ENCODE results near the gene ACBD4. TPM values are rescaled to one million over a fixed set of nuclear protein-coding genes. Genes with fewer than 3 reads are reported as not detected.
A peak's percentile ranks its signal among the peaks of the same experiment; 100 is the strongest.

The ACBD4 gene
- total RNA-seq, 2 experiments from 2014 or later, result 10.0 to 12.5 TPM

GRCh38 chr17:45143094-45143670 lies 7.7 kb downstream of the ACBD4 start:
- H3K27ac Mint-ChIP-seq, result no peak overlapping the region

GRCh38 chr17:45143767-45144198 lies 8.3 kb downstream of the ACBD4 start:
- Mint-ChIP-seq H3K4me1 (ENCODE audit: low read depth) (peaks cover 34% of the 10 kb centered on the region), H3K4me3 (peak overlapping the region; percentile 25), H3K27me3 (ENCODE audit: low read depth) (no peaks in the 10 kb centered on the region), H3K9me3 (ENCODE audit: insufficient read depth) (no peaks in the 10 kb centered on the region), H3K36me3 (ENCODE audit: low read depth) (peaks cover 7% of the 10 kb centered on the region), H3K27ac (no peak overlapping the region)
- ChIA-PET POLR2A (interaction anchor here (0.9 kb wide), 1 partner anchor 29 kb away, joined by 3 read pairs; no protein-coding TSS in a partner anchor), CTCF (interaction anchor here (1.7 to 3.7 kb wide), 2 partner anchors 8 to 53 kb away, joined by 6 to 52 read pairs; partner anchors contain the start of gene ACBD4)
- ATAC-seq (no peak), DNase-seq (no peak)

More at GRCh38 chr17:45143094-45143670, 7.7 kb downstream of the ACBD4 start:
- Mint-ChIP-seq H3K27me3 (ENCODE audit: low read depth) (no peaks in the 10 kb centered on the region), H3K4me1 (ENCODE audit: low read depth) (peaks cover 34% of the 10 kb centered on the region), H3K36me3 (ENCODE audit: low read depth) (peaks cover 5% of the 10 kb centered on the region), H3K4me3 (no peak overlapping the region), H3K9me3 (ENCODE audit: insufficient read depth) (no peaks in the 10 kb centered on the region)
- ATAC-seq (no peak), DNase-seq (no peak)
- ChIA-PET POLR2A (no interaction called here), CTCF (interaction anchor here (1.7 to 3.7 kb wide), 3 partner anchors 8 to 54 kb away, joined by 6 to 52 read pairs (median 17); partner anchors contain the start of gene ACBD4)

DNA sequence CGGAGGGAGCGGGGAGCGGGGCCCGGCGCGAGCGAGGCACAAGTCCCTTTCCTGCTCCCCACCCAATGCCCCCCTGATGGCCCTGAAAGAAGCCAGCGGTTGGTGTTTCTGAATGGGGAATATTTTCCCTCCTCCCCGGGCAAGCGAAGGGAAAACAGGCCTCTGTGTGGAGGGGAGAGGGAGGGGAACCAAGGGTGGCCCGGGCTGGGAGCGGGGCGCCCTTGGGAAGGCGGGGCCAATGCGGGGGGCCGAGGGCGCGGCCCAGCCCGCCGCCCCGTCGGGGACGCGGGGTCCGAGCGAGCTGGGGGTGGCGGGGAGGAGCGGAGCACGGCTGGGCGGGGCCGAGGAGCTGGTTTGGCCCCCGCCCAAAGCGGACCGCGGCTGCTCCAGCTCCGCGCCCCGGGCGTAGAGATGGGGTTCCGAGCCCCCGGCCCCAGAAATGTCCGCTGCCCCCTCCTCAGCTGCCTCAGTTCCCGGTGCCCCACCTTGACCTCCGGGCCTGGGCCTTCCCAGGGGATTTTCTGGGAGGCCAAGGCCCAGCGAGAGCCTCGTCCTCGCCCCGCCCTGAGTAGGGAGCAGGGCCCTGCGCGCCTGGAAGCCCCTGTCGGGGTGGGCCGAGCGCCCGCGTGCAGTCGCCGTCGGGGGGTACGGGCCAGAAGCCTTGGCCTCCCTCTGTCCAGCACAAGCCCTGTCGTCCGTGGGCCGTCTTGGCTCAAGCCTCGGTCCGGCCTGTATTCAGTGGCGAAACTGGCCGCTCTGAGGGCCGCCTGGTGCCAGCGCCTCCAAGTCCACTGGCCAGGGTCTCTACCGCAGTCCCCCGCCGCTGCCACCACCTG lies 8.9 kb downstream of the ACBD4 start:
- POLR2A ChIA-PET, result interaction anchor here (0.6 to 9.4 kb wide), 3 partner anchors 9 to 28 kb away, joined by 3 to 280 read pairs (median 4); partner anchors contain the start of genes ACBD4 and HEXIM2
- peaks cover 12% of the 10 kb centered on the region for H3K36me3 Mint-ChIP-seq (ENCODE audit: low read depth)
- no peaks in the 10 kb centered on the region for H3K27me3 Mint-ChIP-seq (ENCODE audit: low read depth)
- peak overlapping the region; percentile 25 for H3K4me3 Mint-ChIP-seq
- no peak overlapping the region for H3K27ac Mint-ChIP-seq
- ATAC-seq (no peak), DNase-seq (no peak)
- H3K4me1 Mint-ChIP-seq (ENCODE audit: low read depth), result peaks cover 34% of the 10 kb centered on the region
- CTCF ChIA-PET, result interaction anchor here (1.7 to 3.7 kb wide), 2 partner anchors 9 to 53 kb away, joined by 6 to 52 read pairs; partner anchors contain the start of gene ACBD4
- H3K9me3 Mint-ChIP-seq (ENCODE audit: insufficient read depth), result no peaks in the 10 kb centered on the region

DNA sequence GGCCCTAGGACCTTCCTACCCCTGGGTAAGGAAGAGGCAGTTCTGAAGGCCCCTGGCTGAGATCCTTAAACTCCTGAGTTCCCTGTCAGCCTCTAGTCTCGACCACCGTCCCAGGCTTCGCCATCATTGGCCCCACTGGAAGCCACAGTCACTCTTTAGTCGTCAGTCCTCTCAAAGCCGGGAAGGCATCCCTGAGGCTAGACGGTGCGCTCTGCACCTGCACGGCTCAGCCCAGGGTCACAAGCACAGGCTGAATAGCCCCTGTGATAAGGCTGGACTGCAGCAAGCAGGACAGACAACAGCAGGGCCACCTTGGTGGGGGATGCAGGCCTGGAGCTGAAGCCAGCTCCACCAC lies 9.5 kb downstream of the ACBD4 start:
- no peak overlapping the region for H3K4me3 Mint-ChIP-seq
- peaks cover 34% of the 10 kb centered on the region for H3K4me1 Mint-ChIP-seq (ENCODE audit: low read depth)

DNA sequence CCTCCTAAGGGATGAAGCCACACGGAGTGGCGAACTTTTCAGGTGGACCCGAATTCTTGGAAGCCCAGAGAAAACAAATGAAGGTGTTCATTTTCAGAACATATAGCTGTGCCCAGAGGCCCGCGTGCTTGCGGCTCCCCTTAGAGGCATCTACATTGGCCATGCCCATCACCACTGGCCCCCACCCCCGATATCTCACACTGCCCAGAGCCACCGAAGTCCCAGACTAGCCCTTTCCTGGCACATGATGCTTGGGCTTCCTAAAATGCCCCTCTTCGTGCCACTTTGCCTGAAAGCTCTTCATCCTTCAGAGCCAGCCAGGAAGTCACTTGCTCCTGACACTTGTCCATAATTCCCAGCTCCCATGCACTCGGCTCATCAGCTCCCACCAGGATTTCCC lies 10.7 kb downstream of the ACBD4 start:
- Mint-ChIP-seq H3K36me3 (ENCODE audit: low read depth) (peaks cover 26% of the 10 kb centered on the region), H3K4me3 (peak overlapping the region; percentile 95), H3K27ac (peak overlapping the region; percentile 100), H3K9me3 (ENCODE audit: insufficient read depth) (no peaks in the 10 kb centered on the region), H3K4me1 (ENCODE audit: low read depth) (peaks cover 38% of the 10 kb centered on the region), H3K27me3 (ENCODE audit: low read depth) (no peaks in the 10 kb centered on the region)
- POLR2A ChIA-PET, result interaction anchor here (9.4 kb wide), 1 partner anchor 15 kb away, joined by 280 read pairs; the partner anchor contains the start of gene HEXIM2
- ATAC-seq, result no peak
- CTCF ChIA-PET, result interaction anchor here (3.7 kb wide), 1 partner anchor 11 kb away, joined by 52 read pairs; the partner anchor contains the start of gene ACBD4
- no peak for DNase-seq

More for the DNA sequence above, 9.5 kb downstream of the ACBD4 start:
- DNase-seq (no peak), ATAC-seq (no peak)
- Mint-ChIP-seq H3K27ac (no peak overlapping the region), H3K9me3 (ENCODE audit: insufficient read depth) (no peaks in the 10 kb centered on the region), H3K36me3 (ENCODE audit: low read depth) (peaks cover 18% of the 10 kb centered on the region), H3K27me3 (ENCODE audit: low read depth) (no peaks in the 10 kb centered on the region)
- POLR2A ChIA-PET, result interaction anchor here (0.6 to 9.4 kb wide), 2 partner anchors 9 to 16 kb away, joined by 4 to 280 read pairs; partner anchors contain the start of genes ACBD4 and HEXIM2
- CTCF ChIA-PET, result interaction anchor here (1.7 to 3.7 kb wide), 2 partner anchors 10 to 52 kb away, joined by 6 to 52 read pairs; partner anchors contain the start of gene ACBD4

GRCh38 chr17:45146592-45146889 lies 11.1 kb downstream of the ACBD4 start:
- no peak for DNase-seq
- Mint-ChIP-seq H3K27me3 (ENCODE audit: low read depth) (no peaks in the 10 kb centered on the region), H3K9me3 (ENCODE audit: insufficient read depth) (no peaks in the 10 kb centered on the region), H3K27ac (peak overlapping the region; percentile 100), H3K4me3 (peak overlapping the region; percentile 95), H3K36me3 (ENCODE audit: low read depth) (peaks cover 28% of the 10 kb centered on the region), H3K4me1 (ENCODE audit: low read depth) (peaks cover 38% of the 10 kb centered on the region)
- POLR2A ChIA-PET, result interaction anchor here (9.4 kb wide), 1 partner anchor 14 kb away, joined by 280 read pairs; the partner anchor contains the start of gene HEXIM2
- no peak for ATAC-seq
- CTCF ChIA-PET, result interaction anchor here (3.7 kb wide), 1 partner anchor 11 kb away, joined by 52 read pairs; the partner anchor contains the start of gene ACBD4

- ATAC-seq (peak; percentile 6), DNase-seq (peak; percentile 82)
- H3K27ac Mint-ChIP-seq, result peak overlapping the region; percentile 100
- ChIA-PET CTCF (interaction anchor here (3.7 to 10.9 kb wide), 6 partner anchors 11 to 74 kb away, joined by 52 to 344 read pairs (median 115); partner anchors contain the start of genes ACBD4, FMNL1 and HEXIM2), POLR2A (interaction anchor here (0.8 to 9.4 kb wide), 15 partner anchors 10 to 248 kb away, joined by 3 to 280 read pairs (median 19); partner anchors contain the start of genes ACBD4, EFTUD2, FMNL1 and HEXIM2)
- peaks cover 28% of the 10 kb centered on the region for H3K36me3 Mint-ChIP-seq (ENCODE audit: low read depth)
- H3K4me3 Mint-ChIP-seq, result peak overlapping the region; percentile 95
- H3K9me3 Mint-ChIP-seq (ENCODE audit: insufficient read depth), result no peaks in the 10 kb centered on the region
- H3K4me1 Mint-ChIP-seq (ENCODE audit: low read depth), result peaks cover 37% of the 10 kb centered on the region
- H3K27me3 Mint-ChIP-seq (ENCODE audit: low read depth), result no peaks in the 10 kb centered on the region
Measured at GRCh38 chr17:45146890-45147580, 11.5 kb downstream of the ACBD4 start.

DNA sequence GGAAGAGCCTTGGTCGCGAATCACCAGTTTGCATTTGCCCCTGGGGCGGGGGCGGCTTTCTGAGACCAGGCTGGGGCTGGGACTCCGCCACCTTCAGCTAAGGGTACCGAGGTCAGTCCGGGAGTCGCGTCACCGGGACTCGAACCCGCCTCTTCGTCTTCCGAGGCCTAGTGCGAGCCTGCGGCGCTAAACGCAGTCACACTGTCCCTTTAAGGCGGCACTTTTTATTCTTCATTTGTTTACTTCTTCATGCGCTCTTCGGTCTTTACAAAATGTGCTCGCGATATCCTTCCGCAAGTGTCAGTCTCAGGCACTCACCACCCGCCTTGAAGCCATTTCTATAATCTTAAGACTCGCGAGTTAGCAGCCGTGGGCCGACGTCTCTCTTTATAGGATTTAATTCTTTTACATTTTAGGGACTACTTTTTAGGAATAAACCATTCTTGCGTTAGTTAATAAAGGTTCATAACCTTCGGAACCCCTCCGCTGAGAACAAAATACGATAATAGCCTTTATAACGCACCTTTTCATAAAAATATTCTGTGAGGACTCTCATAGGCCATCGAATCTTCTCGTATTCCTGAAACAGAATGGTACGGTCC lies 12.2 kb downstream of the ACBD4 start:
- CTCF ChIA-PET, result interaction anchor here (1.4 to 10.9 kb wide), 11 partner anchors 12 to 170 kb away, joined by 3 to 344 read pairs (median 41); partner anchors contain the start of genes ACBD4, FMNL1, HEXIM2 and MAP3K14
- H3K36me3 Mint-ChIP-seq (ENCODE audit: low read depth), result peaks cover 28% of the 10 kb centered on the region
- H3K9me3 Mint-ChIP-seq (ENCODE audit: insufficient read depth), result no peaks in the 10 kb centered on the region
- DNase-seq (peak; percentile 85), ATAC-seq (peak; percentile 37)
- peak overlapping the region; percentile 95 for H3K4me3 Mint-ChIP-seq
- no peaks in the 10 kb centered on the region for H3K27me3 Mint-ChIP-seq (ENCODE audit: low read depth)
- H3K27ac Mint-ChIP-seq, result peak overlapping the region; percentile 100
- POLR2A ChIA-PET, result interaction anchor here (0.5 to 9.4 kb wide), 31 partner anchors 9 to 262 kb away, joined by 3 to 280 read pairs (median 6); partner anchors contain the start of genes ACBD4, EFTUD2, FMNL1 and HEXIM2
- H3K4me1 Mint-ChIP-seq (ENCODE audit: low read depth), result peaks cover 39% of the 10 kb centered on the region

GRCh38 chr17:45148183-45149036 lies 12.9 kb downstream of the ACBD4 start, which contains the start of gene HEXIM1:
TSS of gene HEXIM1 (plus strand) at chr17:45148475. CDS start at chr17:45149191, 716 bp downstream.
- Mint-ChIP-seq H3K36me3 (ENCODE audit: low read depth) (peaks cover 28% of the 10 kb centered on the region), H3K9me3 (ENCODE audit: insufficient read depth) (no peaks in the 10 kb centered on the region), H3K4me3 (peak within 1 kb of the TSS; percentile 95), H3K27me3 (ENCODE audit: low read depth) (no peaks in the 10 kb centered on the region), H3K4me1 (ENCODE audit: low read depth) (peaks cover 39% of the 10 kb centered on the region), H3K27ac (peak within 1 kb of the TSS; percentile 100)
- ChIA-PET POLR2A (interaction anchor here (0.5 to 9.4 kb wide), 35 partner anchors 8 to 990 kb away, joined by 3 to 280 read pairs (median 5); partner anchors contain the start of genes ACBD4, EFTUD2, FMNL1 and HEXIM2), CTCF (interaction anchor here (0.8 to 10.9 kb wide), 24 partner anchors 12 to 237 kb away, joined by 3 to 344 read pairs (median 6); partner anchors contain the start of genes ACBD4, DCAKD, FMNL1 and HEXIM2)
- peak; percentile 80 for ATAC-seq
- DNase-seq, result peak; percentile 99
